Renal cortex interstitium (tissue), 11 donors: ENCODE data around the gene ZBTB7C. TPM values are rescaled to one million over a fixed set of nuclear protein-coding genes. Genes with fewer than 3 reads are reported as not detected.

Source experiments
- DNase-seq, 11 donors: peaks; one replicate each; pipeline ENCODE4 v3.0.0-alpha.2; 2013; ENCODE audit warnings: low read depth in 9 of 11, low spot score in 4 of 11; ENCODE audit errors: extremely low read depth in 1 of 11
- polyA plus RNA-seq, 3 donors: library from polyadenylated mRNA; unstranded; fragments of 120-200 nt; gene quantifications; one replicate each; pipeline ENCODE4 v1.2.1, GENCODE V29; 2013; ENCODE audit not compliant: insufficient read length in 3 of 3

The ZBTB7C gene
- polyA plus RNA-seq, 3 donors, result 12.3 to 17.0 (median 16.6) TPM

DNA sequence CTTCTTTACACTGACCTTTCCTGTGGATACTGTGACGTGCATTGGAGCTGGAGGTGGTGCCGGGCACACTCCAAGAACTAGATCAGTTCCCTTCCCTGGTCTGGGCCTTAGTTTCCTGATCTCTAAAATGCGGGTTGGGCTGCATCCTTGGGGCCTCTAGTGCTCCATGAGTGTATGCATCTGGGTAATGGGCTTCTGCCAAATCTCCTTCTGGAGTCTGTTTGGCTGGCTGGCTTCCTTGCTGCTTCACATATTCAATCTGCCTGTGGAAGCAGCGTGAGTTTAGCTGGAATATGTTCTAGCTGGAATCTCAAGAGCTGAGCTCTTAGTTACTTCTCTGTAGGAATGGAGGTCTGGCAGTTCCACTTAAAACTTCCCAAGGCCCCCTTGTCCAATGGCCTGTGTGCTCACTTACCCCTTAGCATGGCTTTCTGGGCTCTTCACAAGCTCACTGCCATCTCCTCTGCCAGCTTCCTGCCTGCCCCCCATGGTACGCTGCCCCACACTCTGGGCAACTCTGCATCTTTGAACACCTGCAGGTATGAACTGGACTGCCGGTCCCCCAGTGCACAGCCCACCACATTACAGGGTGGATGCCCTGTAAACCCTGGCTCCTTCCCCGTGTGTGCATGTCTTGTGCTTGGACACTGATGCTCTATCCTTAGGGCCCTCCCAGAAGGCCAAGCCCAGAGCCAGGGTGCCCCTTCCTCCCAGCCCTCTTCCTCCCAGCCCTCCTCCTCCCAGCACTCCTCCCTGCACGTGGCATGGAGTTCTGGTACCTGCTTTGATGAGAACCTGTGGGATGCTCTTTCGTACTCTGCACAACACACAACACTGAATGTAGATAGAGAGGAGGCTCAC, 375.2 kb downstream of the ZBTB7C start:
- no peak for DNase-seq

DNA sequence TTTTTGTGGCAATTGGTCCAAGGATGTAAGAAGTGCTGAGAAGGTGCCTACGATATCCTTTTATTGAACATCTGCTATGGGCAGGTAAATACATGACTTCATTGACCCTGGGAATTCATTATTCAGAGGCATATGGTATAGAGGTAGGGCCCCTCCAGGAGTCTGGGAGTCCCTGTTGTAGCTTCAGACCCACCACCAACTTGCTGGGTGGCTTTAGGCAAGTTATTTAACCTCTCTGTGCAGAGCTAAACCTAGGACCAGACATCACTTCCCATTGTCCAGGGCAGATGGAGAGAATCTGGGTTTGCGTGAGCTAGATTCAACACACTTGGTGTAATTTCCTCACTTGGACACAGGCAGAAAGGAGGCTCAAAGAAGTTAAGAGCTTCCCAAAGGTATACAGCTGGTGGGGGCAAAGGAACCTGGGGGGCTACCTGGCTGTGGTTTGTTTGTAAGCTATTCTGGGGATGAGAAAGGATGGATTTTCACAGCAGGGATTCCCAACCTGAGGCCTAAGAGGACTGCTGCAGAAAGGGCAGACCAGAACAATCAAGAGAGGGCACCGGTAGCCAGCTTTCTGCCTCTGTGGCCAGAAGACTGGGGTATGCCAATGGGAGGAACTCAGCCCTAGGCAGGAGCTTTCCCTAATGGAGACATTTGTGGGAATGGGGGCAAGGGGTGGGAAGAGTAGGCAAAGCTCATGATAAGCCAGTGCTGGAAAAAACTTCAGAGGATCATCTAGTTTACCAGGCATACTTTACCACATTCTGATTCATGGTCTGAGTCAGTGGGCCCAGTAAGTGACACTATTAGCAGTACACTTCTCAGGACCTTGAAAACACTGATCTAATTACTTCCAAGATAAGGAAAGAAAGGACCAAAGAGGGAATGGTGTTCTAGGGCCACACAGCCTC, 376.1 kb downstream of the ZBTB7C start:
- no peak for DNase-seq

DNA sequence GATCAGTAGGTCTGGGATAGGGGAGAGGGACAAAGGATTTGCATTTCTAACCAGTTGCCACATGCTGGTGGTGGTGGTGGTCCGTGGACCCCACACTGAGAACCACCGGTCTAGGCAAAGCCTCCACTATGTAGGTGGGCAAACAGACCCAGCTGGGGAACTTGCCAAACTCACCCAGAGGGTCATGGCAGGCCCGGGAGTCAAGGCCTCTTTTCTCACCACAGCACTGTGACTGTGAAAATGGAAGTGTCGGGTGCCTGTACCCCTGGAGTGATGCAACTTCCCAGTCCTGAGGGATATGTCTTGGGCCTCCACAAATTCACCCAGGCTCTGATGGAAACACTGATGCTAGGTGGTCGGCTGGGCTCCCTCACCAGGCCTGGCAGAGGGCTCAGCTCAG, 377.5 kb downstream of the ZBTB7C start:
- DNase-seq, result no peak

DNA sequence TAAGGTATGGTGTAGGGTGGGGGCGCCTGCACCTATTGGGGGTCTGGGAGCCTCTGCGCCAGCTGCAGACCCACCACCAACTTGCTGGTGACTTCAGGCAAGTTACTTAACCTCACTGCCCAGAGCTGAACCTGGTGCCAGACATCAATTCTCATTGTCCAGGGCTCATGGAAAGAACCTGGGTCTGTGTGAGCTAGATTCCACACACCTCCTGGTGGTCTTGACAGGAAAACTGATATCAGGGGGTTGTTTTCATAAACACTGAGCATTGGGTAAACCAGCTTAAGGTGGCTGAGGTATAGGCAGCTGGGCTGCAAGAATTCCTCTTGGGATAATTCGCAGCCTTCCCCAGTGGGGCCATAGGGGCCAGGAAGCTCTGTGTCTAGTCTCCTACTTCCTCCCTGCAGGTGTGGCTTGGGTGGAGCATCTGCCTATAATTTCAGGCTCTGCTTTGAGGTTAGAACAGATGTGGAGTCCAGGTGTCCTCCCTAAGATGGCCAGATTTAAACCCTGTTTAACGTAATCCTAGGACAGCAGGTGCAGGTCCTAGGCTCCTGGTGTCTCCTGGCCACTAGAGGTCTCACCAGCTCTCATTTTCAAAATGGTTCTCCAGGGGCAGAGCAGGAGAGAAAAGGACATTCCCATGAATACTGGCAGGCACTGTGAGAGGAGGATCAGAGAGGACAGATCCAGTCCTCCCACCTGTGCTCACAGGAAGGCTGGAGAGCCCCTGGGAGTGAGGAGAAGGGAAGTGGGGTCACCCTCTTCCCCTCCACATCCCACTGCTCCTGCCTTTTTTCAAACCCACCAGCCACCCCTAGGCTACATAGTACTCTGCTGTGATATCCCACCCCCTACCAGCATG, 378.3 kb downstream of the ZBTB7C start:
- peak in 4 of 11 donors; percentile 56 to 79 (median 63) for DNase-seq

DNA sequence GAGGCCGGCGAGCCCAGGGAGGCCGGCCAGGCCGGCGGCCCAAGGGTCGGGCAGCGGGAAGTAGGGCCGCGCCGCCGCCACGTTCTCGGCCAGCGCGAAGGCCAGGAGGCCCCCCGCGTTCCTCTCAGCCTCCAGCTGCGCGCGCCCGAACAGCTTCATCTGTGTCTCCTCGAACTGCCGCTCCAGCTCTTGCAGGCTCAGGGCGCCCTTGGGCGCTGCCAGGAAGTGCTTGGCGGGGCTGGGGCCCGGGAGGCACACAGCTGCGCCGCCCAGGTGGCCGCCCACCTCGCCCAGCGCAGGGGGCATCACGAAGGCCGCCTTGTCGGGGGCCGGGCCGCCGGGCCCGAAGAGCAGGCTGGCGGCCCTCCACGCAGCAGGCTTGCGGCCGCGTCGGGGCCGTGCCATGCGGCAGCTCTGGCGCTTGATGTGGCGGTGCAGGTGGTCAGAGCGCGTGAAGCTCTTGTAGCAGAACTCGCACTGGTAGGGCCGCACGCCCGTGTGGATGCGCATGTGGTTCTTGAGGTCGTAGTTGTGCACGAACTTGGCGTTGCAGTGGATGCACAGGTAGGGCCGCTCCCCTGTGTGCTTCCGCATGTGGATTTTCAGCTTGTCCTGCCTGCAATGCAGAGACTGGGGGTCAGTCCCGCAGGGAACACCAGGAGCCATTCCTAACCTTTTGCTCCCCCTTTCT, 379.7 kb downstream of the ZBTB7C start:
- DNase-seq, result no peak

DNA sequence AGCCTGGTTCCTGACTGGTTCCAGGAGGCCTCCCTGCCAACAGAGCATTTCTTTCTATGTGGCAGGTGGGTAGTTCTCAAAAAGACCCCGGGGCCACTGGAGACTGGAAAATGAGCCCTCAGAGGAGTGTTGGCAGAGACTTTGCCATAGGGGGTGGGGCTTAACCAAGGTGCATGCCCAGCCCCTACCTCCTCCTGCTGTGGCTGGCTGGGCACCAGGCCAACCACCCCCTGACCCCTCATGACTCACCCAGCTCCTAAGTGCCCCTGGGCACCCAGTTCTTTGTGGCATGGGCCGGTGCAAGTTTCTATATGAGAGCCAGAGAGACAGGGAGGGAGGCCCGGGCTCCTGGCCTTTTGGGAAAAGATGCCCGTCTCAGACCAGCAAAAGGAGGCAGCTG, 380.5 kb downstream of the ZBTB7C start:
- DNase-seq, result no peak

DNA sequence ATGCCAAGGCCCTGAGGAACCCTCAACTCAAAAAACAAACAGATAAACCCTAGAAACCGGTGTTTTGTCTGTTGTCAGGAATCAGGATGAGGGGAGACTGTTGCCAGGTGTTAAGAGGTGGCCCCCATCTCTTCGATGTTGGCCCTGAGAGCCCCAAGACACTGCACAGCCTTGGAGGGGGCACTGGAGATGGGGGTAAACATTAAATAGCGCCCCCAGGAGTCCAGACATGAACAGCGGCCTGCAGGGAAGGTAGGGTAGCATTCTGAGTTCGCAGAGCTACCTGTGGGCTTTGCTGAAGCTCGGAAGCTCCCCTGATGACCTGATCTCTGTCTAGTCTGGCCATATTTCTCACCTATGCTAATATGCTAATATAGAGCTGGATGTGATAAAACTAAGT, 381.1 kb downstream of the ZBTB7C start:
- DNase-seq, result no peak

DNA sequence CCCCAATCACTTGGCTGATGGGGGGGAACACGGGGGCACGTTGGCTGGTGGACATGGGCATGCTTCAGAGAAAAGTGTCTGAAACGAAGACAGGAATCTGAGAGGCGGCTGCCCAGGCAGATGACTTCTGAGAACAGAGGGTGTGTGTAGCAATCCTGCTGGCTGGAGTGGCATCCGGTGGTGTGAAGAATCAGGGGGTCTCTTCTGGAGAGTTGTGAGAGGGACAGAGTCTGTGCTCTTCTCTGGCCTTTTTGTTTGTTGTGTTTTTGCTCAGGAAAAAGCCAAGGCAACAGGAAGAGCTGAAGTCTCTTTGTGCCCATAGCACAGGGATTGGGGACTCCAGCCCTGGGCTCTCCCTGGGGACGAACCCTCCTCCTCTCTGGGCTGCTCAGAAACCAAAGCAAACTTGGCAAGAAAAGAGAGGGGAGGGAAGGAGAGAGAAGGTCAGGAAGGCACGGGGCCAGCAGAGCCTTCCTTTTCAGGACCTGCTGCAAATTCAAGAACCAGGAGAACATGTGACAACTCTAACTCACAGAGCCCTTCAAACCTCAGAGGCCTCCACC, 381.7 kb downstream of the ZBTB7C start:
- no peak for DNase-seq

DNA sequence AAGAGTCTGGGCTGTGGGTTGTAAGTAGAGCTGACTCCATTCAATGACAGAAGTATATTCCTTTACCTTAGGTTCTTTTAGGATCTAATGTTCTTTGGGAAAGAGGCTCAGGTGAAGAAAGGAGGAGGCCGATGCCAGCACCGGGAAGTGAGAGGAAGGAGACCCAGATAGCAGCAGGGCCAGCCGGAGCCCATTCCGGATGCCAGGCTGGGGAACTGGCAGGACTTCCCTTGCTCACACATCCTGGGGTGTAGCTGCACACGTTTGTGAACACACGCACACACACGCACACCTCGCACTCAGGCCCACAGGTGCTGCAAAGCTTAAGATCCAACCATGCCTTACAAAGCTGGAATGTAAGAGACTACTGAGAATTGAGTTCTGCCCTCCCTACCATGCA, 383.0 kb downstream of the ZBTB7C start:
- DNase-seq, result no peak

DNA sequence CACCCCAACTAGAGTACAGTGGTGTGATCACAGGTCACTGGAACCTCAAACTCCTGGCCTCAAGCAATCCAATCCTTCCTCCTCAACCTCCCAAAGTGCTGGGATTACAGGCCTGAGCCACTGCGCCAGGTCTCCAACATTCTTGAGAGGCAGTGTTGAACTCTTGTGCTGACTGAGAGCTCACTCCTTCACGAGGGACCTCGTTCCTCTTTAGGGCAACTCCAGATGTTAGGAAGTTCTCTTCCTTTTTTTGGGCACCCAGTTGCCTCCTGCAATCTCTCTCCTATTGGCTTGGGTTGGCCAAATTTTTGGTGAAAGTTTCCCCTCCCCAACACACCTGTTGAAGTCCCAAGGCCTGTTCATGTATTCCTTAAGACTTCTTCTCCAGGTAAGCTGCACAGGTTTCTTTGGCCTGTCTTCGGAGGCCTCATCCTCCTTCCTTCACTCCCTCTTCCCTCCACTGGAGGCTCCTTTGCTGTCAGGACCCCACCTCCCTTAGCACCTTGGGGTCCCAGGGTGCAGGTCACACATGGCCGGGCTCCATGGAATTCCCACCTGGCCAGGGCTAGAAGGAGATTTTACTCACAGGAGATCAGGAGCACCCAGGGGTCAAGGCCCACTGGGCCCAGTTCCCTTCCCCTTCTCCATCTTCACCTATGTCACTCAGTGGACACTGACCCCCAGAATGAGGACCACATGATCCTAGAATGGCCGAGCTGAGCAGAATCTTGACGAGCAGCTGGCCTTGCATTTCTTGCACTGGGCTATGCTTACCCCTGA, 384.1 kb downstream of the ZBTB7C start:
- no peak for DNase-seq

DNA sequence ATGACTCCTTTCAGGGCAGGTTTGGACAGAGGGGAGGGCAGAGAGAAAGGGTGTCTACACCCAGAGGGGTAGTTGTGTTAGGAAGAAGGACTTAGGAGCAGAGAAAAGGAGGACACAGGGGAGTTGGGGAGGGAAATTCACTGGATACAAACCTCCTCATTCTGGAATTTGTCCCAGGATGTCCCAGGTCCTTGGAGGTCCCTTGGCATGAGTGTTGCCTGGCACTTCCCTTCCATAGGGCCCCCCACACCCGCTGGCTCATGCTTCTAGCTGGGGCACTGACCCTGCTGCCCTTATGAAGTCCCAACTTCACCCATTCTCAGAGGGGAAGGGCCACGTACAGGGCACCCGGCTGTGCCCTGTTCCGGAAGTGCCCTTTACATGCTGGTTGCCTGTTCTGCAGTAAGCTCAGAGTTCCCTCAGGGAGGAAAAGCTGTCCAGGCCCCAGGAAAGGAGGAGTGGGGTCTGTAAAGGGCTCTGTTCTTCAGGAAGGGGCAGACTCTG, 385.1 kb downstream of the ZBTB7C start:
- DNase-seq, result no peak

DNA sequence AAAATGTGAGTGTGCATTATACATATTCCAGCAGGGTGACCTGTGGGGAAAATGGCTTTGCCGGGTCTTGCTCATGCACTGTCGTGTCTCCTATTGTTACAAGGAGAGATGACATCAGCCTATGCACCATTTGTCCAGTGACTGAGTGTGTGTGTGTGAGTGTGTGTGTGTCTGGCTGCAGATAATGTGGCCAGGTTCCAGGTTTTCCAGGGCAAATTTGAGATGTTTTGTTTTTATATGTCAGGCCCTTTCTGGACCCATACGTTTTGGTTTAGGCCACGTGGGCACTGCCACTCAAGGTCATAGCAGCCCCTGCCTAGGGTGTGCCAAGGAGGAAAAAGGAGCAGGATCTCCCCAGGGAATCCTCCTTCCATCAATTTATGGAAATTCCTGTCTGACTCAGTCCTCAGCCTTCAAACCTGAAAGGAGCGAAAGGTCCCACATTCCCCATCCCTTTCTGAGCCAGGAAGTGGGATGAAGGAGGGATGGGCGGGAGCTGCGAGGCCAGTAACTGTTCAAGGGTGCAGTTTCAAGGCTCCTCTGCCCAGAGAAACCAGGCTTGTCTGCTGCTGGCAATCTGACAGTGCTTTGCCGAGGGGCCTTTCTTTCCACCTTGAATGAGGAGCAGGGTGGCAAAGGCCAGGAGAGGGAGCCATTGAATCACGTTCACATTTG, 385.7 kb downstream of the ZBTB7C start:
- DNase-seq, result peak in 2 of 11 donors; percentile 52 to 70

DNA sequence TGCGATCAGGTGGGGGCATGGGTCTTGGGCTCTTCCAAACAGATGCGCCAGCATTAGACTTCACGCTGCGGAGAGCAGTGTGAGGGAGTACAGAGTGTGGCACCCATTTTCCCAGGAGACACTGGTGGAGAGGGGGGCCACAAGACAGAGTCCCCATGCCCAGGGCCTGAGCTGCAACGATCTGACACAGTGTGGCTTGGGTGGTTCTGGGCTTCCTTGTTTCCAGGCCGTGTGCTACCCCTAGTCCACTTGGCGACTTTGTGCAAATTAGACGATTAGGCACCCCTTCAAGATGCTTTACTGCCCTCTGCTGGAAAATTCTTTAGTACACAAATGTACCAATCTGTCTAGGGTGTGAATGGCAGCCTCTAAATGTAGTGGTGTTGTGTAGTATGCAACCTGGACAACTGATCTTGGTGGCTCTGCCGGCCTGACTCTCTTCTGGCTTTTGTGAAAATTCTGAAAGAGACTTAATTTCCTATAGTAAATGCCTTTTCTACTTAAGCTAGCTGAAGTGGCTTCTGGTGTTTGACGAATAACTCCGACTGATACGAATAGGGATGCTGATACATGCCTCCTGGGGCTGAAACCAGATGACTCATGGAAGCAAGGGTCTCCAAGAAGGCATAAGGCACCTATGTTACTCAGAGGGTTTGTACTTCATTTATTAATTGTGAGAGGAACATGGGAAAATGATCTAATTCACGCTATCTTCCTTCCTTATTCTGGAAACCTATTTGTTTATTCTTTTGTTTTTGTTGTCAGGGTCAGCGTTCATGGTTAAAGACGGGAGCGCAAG, 386.5 kb downstream of the ZBTB7C start:
- peak in 3 of 11 donors; percentile 50 to 79 (median 63) for DNase-seq

DNA sequence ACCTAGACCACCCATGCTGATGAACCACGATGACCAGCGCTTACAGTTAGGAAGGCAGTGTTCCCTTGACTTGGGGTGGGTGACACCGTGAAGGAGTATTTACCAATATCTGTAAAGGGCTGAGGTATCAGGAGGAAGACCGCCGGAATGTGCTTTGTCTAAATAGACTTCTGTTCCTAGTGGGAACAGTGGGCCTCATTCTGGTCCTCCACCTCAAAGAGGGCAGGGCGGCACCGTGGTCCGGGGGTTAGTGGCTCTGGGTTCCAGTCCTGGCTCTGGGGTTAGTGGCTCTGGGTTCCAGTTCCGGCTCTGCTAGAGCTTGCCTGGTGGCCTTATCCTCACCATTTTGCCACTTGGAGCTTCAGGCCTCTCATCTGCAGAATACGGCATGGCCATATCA, 387.2 kb downstream of the ZBTB7C start:
- DNase-seq, result no peak

DNA sequence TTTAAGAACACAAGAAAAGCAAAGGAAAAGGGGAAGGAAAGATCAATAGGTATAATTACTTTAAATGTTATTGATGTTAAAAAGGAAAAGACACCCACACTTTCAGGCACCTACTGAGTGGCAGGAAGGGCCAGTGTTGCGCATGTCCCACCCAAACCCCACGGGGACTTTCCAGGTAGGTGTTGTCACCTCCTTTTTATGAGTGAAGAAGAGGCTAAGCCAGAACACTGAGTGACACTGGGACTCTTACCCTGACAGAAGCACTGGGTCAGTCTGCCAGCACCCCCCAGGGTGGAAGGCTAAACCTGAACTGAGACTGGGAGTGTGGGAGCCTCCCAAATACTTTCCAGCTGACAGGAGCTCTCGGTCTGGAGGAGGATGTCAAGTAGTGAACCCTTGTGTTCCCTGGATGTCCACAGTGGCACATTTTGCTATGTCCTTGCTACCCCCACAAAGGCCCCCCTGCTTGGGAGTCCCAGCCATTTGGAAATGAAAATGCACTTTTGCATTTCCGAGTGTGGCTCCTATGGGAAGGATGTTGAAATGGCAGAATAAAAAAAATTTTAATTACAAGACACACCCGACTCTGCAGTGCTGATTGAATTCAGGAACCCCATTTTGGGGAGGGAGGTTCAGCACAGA, 387.8 kb downstream of the ZBTB7C start:
- DNase-seq, result no peak
